ENCODE results near the gene INPP5B.

GRCh38 chr1:37824001-37824400 lies 122.9 kb downstream of the INPP5B start:
- TF ChIP-seq, protein P1, sequence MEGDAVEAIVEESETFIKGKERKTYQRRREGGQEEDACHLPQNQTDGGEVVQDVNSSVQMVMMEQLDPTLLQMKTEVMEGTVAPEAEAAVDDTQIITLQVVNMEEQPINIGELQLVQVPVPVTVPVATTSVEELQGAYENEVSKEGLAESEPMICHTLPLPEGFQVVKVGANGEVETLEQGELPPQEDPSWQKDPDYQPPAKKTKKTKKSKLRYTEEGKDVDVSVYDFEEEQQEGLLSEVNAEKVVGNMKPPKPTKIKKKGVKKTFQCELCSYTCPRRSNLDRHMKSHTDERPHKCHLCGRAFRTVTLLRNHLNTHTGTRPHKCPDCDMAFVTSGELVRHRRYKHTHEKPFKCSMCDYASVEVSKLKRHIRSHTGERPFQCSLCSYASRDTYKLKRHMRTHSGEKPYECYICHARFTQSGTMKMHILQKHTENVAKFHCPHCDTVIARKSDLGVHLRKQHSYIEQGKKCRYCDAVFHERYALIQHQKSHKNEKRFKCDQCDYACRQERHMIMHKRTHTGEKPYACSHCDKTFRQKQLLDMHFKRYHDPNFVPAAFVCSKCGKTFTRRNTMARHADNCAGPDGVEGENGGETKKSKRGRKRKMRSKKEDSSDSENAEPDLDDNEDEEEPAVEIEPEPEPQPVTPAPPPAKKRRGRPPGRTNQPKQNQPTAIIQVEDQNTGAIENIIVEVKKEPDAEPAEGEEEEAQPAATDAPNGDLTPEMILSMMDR (IDR thresholded peaks at IDR 0.05; ENCODE audit: low read length), result no peak
- TF ChIP-seq EZH2 (optimal IDR thresholded peaks at IDR 0.05; ENCODE audit: low read depth, low read length), result no peak
- no peak for TF ChIP-seq EZH2phosphoT487 (IDR thresholded peaks at IDR 0.05; ENCODE audit: low read length)

Data from MM.1S (cell line).